Activated CD4-positive, alpha-beta T cell treated with anti-CD3 and anti-CD28 coated beads, Interleukin-2, Interleukin-6, amounts not matched to agents 100 ng/mL and 50 ng/mL, durations not matched to agents 16 hours and 8 hours (primary cell): Measurements from ENCODE around the gene ADAM21.
"Not testable (repeated sequence)": the region's sequence is repeated elsewhere in the genome, so short reads cannot be mapped to it uniquely, and the experiment has no call there.

ENCODE experiments used
- DNase-seq: peaks from one replicate; pipeline ENCODE4 v3.0.0-alpha.2; 2020

ADAM21 gene

GRCh38 chr14:70451874-70452273, at the start of gene ADAM21:
TSS of gene ADAM21 (plus strand) at chr14:70452174. CDS start at chr14:70457500, 5,326 bp downstream.
- DNase-seq, result no peak

GRCh38 chr14:70403335-70403734, 48.6 kb upstream of the ADAM21 start:
- not testable (repeated sequence) for DNase-seq

GRCh38 chr14:70406216-70406615, 45.8 kb upstream of the ADAM21 start:
- not testable (repeated sequence) for DNase-seq

- DNase-seq, result no peak
These were observed 44.4 kb upstream of the ADAM21 start for GRCh38 chr14:70407621-70408020.

GRCh38 chr14:70415788-70416187, 36.2 kb upstream of the ADAM21 start:
- DNase-seq, result no peak

GRCh38 chr14:70416338-70416724, 35.6 kb upstream of the ADAM21 start:
- no peak for DNase-seq

- DNase-seq, result peak; percentile 54
These were observed 35.1 kb upstream of the ADAM21 start, which contains the start of gene SYNJ2BP for GRCh38 chr14:70416725-70417349. TSS of gene SYNJ2BP (minus strand) at chr14:70417090. CDS start at chr14:70416963, 127 bp downstream.

- DNase-seq, result not testable (repeated sequence)
These were observed 32.6 kb upstream of the ADAM21 start for GRCh38 chr14:70419270-70419931.

GRCh38 chr14:70422538-70422937, 29.4 kb upstream of the ADAM21 start:
- DNase-seq, result no peak

GRCh38 chr14:70425354-70425753, 26.6 kb upstream of the ADAM21 start:
- no peak for DNase-seq

- not testable (repeated sequence) for DNase-seq
These were observed 25.4 kb upstream of the ADAM21 start for GRCh38 chr14:70426555-70426954.

- no peak for DNase-seq
These were observed 15.1 kb upstream of the ADAM21 start for GRCh38 chr14:70436867-70437266.

GRCh38 chr14:70441641-70442040, 10.3 kb upstream of the ADAM21 start:
- DNase-seq, result no peak

- no peak for DNase-seq
These were observed 9.2 kb upstream of the ADAM21 start for GRCh38 chr14:70442750-70443149.

GRCh38 chr14:70448633-70449340, 3.2 kb upstream of the ADAM21 start:
- DNase-seq, result no peak

- no peak for DNase-seq
These were observed 2.8 kb downstream of the ADAM21 start for GRCh38 chr14:70454731-70455130.

- no peak for DNase-seq
These were observed 16.8 kb downstream of the ADAM21 start for GRCh38 chr14:70468731-70469130.

GRCh38 chr14:70470863-70471563, 19.0 kb downstream of the ADAM21 start:
- DNase-seq, result not testable (repeated sequence)

- DNase-seq, result peak; percentile 43
These were observed 20.5 kb downstream of the ADAM21 start for GRCh38 chr14:70472253-70473159.

GRCh38 chr14:70473825-70474224, 21.9 kb downstream of the ADAM21 start:
- no peak for DNase-seq

GRCh38 chr14:70475459-70475858, 23.5 kb downstream of the ADAM21 start:
- DNase-seq, result not testable (repeated sequence)
